Measurements from ENCODE around the gene FBXO39. TPM values are rescaled to one million over a fixed set of nuclear protein-coding genes. Genes with fewer than 3 reads are reported as not detected.
"Not testable (repeated sequence)": the region's sequence is repeated elsewhere in the genome, so short reads cannot be mapped to it uniquely, and the experiment has no call there.

The FBXO39 gene
- total RNA-seq (2014; rRNA removed; shearing (Covaris generic)) = 0.87 TPM in 1 of 2 replicates, not detected in the other

- H3K27me3 ChIP-seq (replicated peaks) = no peaks in the 10 kb centered on the region
- H3K9me3 ChIP-seq (replicated peaks) = no peaks in the 10 kb centered on the region; the same call in none of the 2 replicates
- no peak within 1 kb of the TSS for H3K4me3 ChIP-seq
- no peak within 1 kb of the TSS for H3K27ac ChIP-seq
- DNase-seq (ENCODE audit: low read depth in 1 of 2, low spot score in 2 of 2) = no peak
- no peaks in the 10 kb centered on the region for H3K4me1 ChIP-seq (replicated peaks)
- H3K36me3 ChIP-seq = peaks cover 35% of the 10 kb centered on the region
Observed at GRCh38 chr17:6775871-6776405, at the start of gene FBXO39. Gene FBXO39, plus strand, starts transcription at chr17:6776215. Its CDS starts 3,654 bp downstream, at chr17:6779869.

DNA sequence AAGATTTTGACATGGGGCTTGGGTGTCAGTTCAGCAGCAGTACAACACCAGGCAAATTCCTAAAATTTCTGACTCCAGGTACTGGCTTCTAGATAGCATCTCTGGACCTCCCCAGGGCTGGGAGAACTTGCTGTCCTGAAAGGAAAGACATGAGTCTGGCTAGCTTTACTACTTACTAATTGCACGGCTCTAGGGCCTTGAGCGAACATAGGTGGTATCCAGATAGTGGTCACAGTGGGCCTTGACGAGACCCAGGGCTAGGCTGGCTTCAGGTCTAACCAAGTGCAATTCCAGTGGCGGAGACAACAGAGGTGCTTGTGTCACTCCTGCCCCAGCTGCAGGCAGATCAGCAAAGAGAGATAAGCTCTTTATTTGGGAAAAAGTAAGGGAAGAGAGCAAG, 46.5 kb upstream of the FBXO39 start:
- H3K9me3 ChIP-seq (replicated peaks) = no peaks in the 10 kb centered on the region
- no peaks in the 10 kb centered on the region for H3K4me1 ChIP-seq (replicated peaks)
- H3K4me3 ChIP-seq = no peak overlapping the region
- H3K27ac ChIP-seq = no peak overlapping the region
- DNase-seq (ENCODE audit: low read depth in 1 of 2, low spot score in 2 of 2) = no peak
- no peaks in the 10 kb centered on the region for H3K27me3 ChIP-seq (replicated peaks)
- H3K36me3 ChIP-seq = no peaks in the 10 kb centered on the region

DNA sequence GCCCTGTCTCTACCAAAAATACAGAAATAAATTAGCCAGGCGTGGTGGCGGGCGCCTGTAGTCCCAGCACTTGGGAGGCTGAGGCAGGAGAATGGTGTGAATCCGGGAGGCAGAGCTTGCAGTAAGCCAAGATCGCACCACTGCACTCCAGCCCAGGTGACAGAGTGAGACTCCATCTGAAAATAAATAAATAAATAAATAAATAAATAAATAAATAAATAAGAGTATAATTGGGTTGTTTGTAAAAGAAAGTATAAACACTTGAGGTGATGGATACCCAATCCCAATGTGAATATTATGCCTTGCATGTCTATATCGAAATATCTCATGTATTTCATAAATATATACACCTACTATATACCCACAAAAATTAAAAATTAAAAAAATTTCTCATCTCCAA, 29.4 kb upstream of the FBXO39 start:
- not testable (repeated sequence) for H3K27me3 ChIP-seq (replicated peaks); H3K4me1 ChIP-seq (replicated peaks); H3K9me3 ChIP-seq (replicated peaks); H3K27ac ChIP-seq; DNase-seq (ENCODE audit: low read depth in 1 of 2, low spot score in 2 of 2); H3K36me3 ChIP-seq; H3K4me3 ChIP-seq

GRCh38 chr17:6748617-6749016, 27.4 kb upstream of the FBXO39 start:
- peaks cover 20% of the 10 kb centered on the region for H3K4me1 ChIP-seq (replicated peaks)
- no peak overlapping the region for H3K27ac ChIP-seq
- no peaks in the 10 kb centered on the region for H3K9me3 ChIP-seq (replicated peaks)
- H3K27me3 ChIP-seq (replicated peaks) = peaks cover 2% of the 10 kb centered on the region; the same call in 1 of the 2 replicates
- DNase-seq (ENCODE audit: low read depth in 1 of 2, low spot score in 2 of 2) = no peak
- no peaks in the 10 kb centered on the region for H3K36me3 ChIP-seq
- no peak overlapping the region for H3K4me3 ChIP-seq

- no peaks in the 10 kb centered on the region for H3K9me3 ChIP-seq (replicated peaks)
- no peak overlapping the region for H3K4me3 ChIP-seq
- H3K27ac ChIP-seq = no peak overlapping the region
- no peaks in the 10 kb centered on the region for H3K27me3 ChIP-seq (replicated peaks)
- peaks cover 24% of the 10 kb centered on the region for H3K4me1 ChIP-seq (replicated peaks)
- H3K36me3 ChIP-seq = no peaks in the 10 kb centered on the region
- DNase-seq (ENCODE audit: low read depth in 1 of 2, low spot score in 2 of 2) = peak in 1 of 2 experiments; percentile 4
Observed at GRCh38 chr17:6749519-6749918, 26.5 kb upstream of the FBXO39 start.

DNA sequence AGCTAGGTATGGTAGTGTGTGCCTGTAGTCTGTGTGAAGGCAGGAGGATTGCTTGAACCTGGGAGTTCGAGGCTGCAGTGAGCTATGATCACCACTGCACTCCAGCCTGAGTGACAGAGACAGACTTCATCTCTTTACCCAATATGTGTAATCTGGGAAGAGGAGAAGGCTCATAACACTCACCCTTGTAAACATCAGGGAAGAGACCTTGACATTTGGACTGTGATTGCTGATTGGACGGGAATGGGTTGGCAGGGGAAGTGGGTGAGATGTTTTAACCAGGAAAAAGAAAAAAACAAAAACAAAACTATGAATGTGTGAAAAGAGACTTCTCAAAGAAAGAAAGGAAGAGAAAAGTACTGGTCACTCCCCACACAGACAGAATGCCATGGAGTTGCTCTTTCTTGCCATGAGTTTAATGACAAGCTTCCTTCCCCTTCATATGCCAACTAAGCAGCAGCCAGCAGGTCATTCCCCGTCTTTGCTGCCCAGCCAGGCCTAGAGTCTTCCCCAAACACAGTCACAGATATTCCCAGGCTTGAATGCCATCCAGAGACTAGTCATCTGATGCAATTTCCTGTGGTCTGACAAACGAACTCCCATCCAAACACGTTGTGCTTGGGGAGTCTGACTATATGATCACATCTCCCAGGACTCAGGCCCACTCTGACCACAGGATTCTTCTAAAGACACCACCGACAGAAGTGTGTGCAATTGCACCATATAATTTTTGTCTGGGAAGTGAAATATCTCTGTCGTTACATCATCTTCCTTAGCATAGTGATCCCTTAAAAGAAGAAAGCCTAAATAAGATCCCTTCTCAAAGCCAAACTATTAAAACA, 23.7 kb upstream of the FBXO39 start:
- H3K27ac ChIP-seq = peak overlapping the region; percentile 100
- H3K4me3 ChIP-seq = no peak overlapping the region
- no peaks in the 10 kb centered on the region for H3K27me3 ChIP-seq (replicated peaks)
- H3K4me1 ChIP-seq (replicated peaks) = peaks cover 52% of the 10 kb centered on the region
- H3K9me3 ChIP-seq (replicated peaks) = no peaks in the 10 kb centered on the region
- DNase-seq (ENCODE audit: low read depth in 1 of 2, low spot score in 2 of 2) = peak; percentile 89 to 91
- no peaks in the 10 kb centered on the region for H3K36me3 ChIP-seq

DNA sequence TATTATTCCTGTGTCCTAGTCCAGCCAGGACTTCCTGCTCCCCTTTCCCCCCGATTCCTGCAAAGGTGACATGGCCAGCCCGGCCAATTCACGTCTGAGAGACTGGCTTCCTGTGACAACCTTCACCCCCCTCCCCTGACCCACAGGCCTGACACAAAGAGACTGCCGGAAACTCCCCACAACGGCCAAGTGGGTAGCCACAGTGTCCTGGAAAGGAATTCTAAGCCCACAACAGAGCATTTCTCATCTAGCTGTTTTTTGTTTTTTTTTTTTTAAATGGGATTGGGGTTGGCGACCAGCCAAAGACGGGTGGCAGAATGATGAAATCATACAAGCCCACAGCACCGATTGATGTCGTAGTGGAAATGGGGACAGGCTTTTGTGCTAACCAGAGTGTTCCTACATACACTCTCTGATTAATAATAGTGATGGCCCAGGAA, 23.0 kb upstream of the FBXO39 start:
- H3K27ac ChIP-seq = peak overlapping the region; percentile 100
- DNase-seq (ENCODE audit: low read depth in 1 of 2, low spot score in 2 of 2) = peak; percentile 96 to 98
- no peak overlapping the region for H3K4me3 ChIP-seq
- no peaks in the 10 kb centered on the region for H3K9me3 ChIP-seq (replicated peaks)
- H3K36me3 ChIP-seq = no peaks in the 10 kb centered on the region
- peaks cover 53% of the 10 kb centered on the region for H3K4me1 ChIP-seq (replicated peaks)
- H3K27me3 ChIP-seq (replicated peaks) = no peaks in the 10 kb centered on the region

- DNase-seq (ENCODE audit: low read depth in 1 of 2, low spot score in 2 of 2) = no peak
- peak overlapping the region; percentile 100 for H3K27ac ChIP-seq
- no peak overlapping the region for H3K4me3 ChIP-seq
- no peaks in the 10 kb centered on the region for H3K36me3 ChIP-seq
- no peaks in the 10 kb centered on the region for H3K27me3 ChIP-seq (replicated peaks)
- no peaks in the 10 kb centered on the region for H3K9me3 ChIP-seq (replicated peaks)
- peaks cover 53% of the 10 kb centered on the region for H3K4me1 ChIP-seq (replicated peaks)
Observed at GRCh38 chr17:6753546-6753945, 22.5 kb upstream of the FBXO39 start.

- Histone ChIP-seq H3K9me3 (replicated peaks) (no peaks in the 10 kb centered on the region), H3K4me3 (peak overlapping the region; percentile 41), H3K27ac (peak overlapping the region; percentile 91), H3K36me3 (peaks cover 5% of the 10 kb centered on the region; the same call in 1 of the 2 replicates), H3K27me3 (replicated peaks) (no peaks in the 10 kb centered on the region), H3K4me1 (replicated peaks) (peaks cover 53% of the 10 kb centered on the region)
- DNase-seq (ENCODE audit: low read depth in 1 of 2, low spot score in 2 of 2) = no peak
Observed at GRCh38 chr17:6755281-6755680, 20.7 kb upstream of the FBXO39 start.

- DNase-seq (ENCODE audit: low read depth in 1 of 2, low spot score in 2 of 2) = peak; percentile 53 to 69
- peaks cover 53% of the 10 kb centered on the region for H3K4me1 ChIP-seq (replicated peaks)
- H3K27me3 ChIP-seq (replicated peaks) = no peaks in the 10 kb centered on the region
- H3K9me3 ChIP-seq (replicated peaks) = no peaks in the 10 kb centered on the region
- peak within 1 kb of the TSS; percentile 41 for H3K4me3 ChIP-seq
- H3K27ac ChIP-seq = peak within 1 kb of the TSS; percentile 91
- H3K36me3 ChIP-seq = peaks cover 10% of the 10 kb centered on the region
Observed at GRCh38 chr17:6755731-6756184, 20.3 kb upstream of the FBXO39 start, which contains the start of gene XAF1. Gene XAF1, plus strand, starts transcription at chr17:6756046. Its CDS starts 33 bp downstream, at chr17:6756079.

DNA sequence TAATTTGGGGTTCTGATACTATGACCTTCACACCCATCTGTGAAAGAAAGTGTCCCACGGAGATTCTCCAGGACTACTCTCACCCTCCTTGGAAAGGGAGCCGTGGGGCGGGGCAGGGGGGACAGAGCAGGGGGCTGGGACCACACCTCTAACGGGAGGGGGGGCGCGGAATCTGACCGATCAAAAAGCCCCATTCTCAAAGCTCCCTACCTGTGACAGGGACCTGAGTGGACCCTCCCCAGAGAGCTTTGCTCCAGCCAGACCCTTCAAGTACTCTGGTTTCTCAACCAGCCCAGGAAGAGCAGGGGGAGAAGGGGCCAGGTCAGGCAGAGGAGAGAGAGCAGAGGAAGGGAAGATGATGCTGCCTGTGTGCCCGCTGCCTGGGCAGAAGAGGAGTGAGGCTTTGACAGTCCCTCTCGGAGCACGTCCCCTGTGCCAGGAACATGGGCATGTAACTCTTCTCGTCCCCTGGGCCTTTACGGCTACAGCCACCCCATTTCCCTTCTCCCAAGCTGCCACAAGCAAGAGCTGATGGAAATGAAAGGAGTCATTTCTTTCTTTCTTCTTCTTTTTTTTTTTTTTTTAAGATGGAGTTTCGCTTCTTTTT, 19.5 kb upstream of the FBXO39 start:
- Histone ChIP-seq H3K27me3 (replicated peaks) (no peaks in the 10 kb centered on the region), H3K27ac (peak overlapping the region; percentile 91), H3K4me1 (replicated peaks) (peaks cover 52% of the 10 kb centered on the region), H3K4me3 (peak overlapping the region; percentile 41), H3K36me3 (peaks cover 13% of the 10 kb centered on the region), H3K9me3 (replicated peaks) (no peaks in the 10 kb centered on the region)
- DNase-seq (ENCODE audit: low read depth in 1 of 2, low spot score in 2 of 2) = peak in 1 of 2 experiments; percentile 9

DNA sequence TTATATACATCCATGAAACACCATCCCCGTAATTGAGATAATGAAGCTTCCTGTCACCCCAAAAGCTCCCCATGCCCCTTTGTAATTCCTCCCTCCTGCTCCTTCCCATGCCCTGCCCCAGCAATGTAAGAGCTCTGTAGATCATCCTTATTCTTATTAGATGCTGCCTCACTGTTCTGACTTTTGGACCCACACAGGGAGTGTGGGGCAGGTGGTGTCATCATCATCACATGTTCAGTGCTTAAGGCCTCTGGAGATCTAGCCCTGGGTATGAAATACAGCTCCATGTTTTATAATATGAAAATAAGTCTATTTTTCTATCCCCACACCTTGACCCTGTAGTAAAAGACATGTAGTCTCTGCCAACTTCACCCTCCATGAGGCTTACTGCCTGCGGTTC, 18.3 kb upstream of the FBXO39 start:
- no peak overlapping the region for H3K4me3 ChIP-seq
- H3K9me3 ChIP-seq (replicated peaks) = no peaks in the 10 kb centered on the region
- H3K27me3 ChIP-seq (replicated peaks) = no peaks in the 10 kb centered on the region
- H3K27ac ChIP-seq = no peak overlapping the region
- DNase-seq (ENCODE audit: low read depth in 1 of 2, low spot score in 2 of 2) = no peak
- peaks cover 40% of the 10 kb centered on the region for H3K4me1 ChIP-seq (replicated peaks)
- H3K36me3 ChIP-seq = peaks cover 13% of the 10 kb centered on the region

GRCh38 chr17:6761779-6762178, 14.2 kb upstream of the FBXO39 start:
- H3K36me3 ChIP-seq = peaks cover 36% of the 10 kb centered on the region
- peaks cover 6% of the 10 kb centered on the region for H3K4me1 ChIP-seq (replicated peaks)
- H3K27ac ChIP-seq = no peak overlapping the region
- H3K9me3 ChIP-seq (replicated peaks) = no peaks in the 10 kb centered on the region
- no peak for DNase-seq (ENCODE audit: low read depth in 1 of 2, low spot score in 2 of 2)
- H3K4me3 ChIP-seq = no peak overlapping the region
- H3K27me3 ChIP-seq (replicated peaks) = no peaks in the 10 kb centered on the region

DNA sequence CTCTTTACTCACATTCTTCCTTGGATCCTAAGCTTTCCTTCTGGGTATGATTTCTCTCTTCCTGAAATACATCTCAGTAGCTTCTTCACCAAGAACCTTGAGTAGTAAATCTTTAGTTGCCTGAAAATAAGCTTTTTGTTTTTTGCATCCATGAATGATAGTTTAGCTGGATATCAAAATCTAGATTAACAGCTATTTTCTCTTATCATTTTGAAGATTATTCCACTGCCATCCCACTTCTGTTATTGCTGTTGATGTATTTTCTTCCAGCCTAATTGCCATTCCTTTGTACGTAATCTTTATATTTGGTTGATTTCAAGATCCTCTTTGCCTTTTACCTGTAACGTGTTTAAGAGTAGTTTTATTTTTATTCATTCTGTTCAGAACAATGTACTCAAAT, 7.6 kb upstream of the FBXO39 start:
- Histone ChIP-seq H3K27me3 (replicated peaks) (no peaks in the 10 kb centered on the region), H3K4me3 (no peak overlapping the region), H3K27ac (no peak overlapping the region), H3K9me3 (replicated peaks) (peaks cover 2% of the 10 kb centered on the region; the same call in 1 of the 2 replicates), H3K4me1 (replicated peaks) (no peaks in the 10 kb centered on the region), H3K36me3 (peaks cover 82% of the 10 kb centered on the region)
- DNase-seq (ENCODE audit: low read depth in 1 of 2, low spot score in 2 of 2) = no peak
